Esophagus squamous epithelium (tissue), 5 donors: Measurements from ENCODE around the gene RET. TPM values are rescaled to one million over a fixed set of nuclear protein-coding genes. Genes with fewer than 3 reads are reported as not detected.

ENCODE experiments used
- DNase-seq: peaks from one replicate; lab custom pipeline; 2025; lab: John Stamatoyannopoulos, UW
- H3K27ac ChIP-seq, 4 donors: fragments of 200-600 bp; sonication (generic); one replicate each; pipeline ENCODE4 v1.5.1; 2016 to 2019; ENCODE audit warnings: mild to moderate bottlenecking in 1 of 4
- H3K27me3 ChIP-seq, 4 donors: fragments of 200-600 bp; sonication (generic); 1 replicate in 3 of 4; 2 replicates in 1 of 4; pipeline versions ENCODE4 v1.5.1 to v1.6.0; 2017 to 2021; ENCODE audit warnings: antibody characterized with exemption in 1 of 4
- H3K36me3 ChIP-seq, 3 donors: fragments of 200-600 bp; sonication (generic); one replicate each; pipeline ENCODE4 v1.5.1; 2016 to 2019
- H3K4me1 ChIP-seq, 3 donors: fragments of 200-600 bp; sonication (generic); one replicate each; pipeline ENCODE4 v1.5.1; 2017 to 2019
- H3K4me3 ChIP-seq, 4 donors: fragments of 200-600 bp; sonication (generic); 1 replicate in 3 of 4; 2 replicates in 1 of 4; pipeline ENCODE4 v1.5.1; 2016 to 2019; ENCODE audit warnings: mild to moderate bottlenecking in 2 of 4, moderate library complexity in 1 of 4
- H3K9me3 ChIP-seq, 3 donors: fragments of 200-600 bp; sonication (generic); one replicate each; pipeline ENCODE4 v1.5.1; 2016 to 2019
- CTCF ChIP-seq, 6 experiments: fragments of 450-650 bp in 4 of 6; fragments of 200-600 bp in 2 of 6; sonication (generic) in 2 of 6; IDR thresholded peaks; one replicate each; pipeline ENCODE4 v1.5.1; 2016 to 2019; ENCODE audit warnings: antibody characterized with exemption in 6 of 6, mild to moderate bottlenecking in 4 of 6, moderate library complexity in 4 of 6
- POLR2A ChIP-seq, 4 donors: fragments of 450-650 bp; IDR thresholded peaks; one replicate each; pipeline ENCODE4 v1.6.1; 2017; ENCODE audit warnings: antibody characterized with exemption in 4 of 4, mild to moderate bottlenecking in 4 of 4, moderate library complexity in 3 of 4
- WGBS, 2 donors: methylation state at CpG; one replicate each; pipeline ENCODE4 v1.1.5; 2018; 5-methylcytosine and 5-hydroxymethylcytosine counted together
- intact Hi-C: fragments of 100-400 bp; cut with DNase I; formaldehyde crosslinking; loops from one replicate; pipeline ENCODE4 v1.15.0; 2022
- total RNA-seq, 4 donors: library from RNA; depleted of rRNA; stranded (reverse); fragments of >200 nt; gene quantifications; one replicate each; pipeline ENCODE4 v1.1.0, GENCODE V29; 2016
- donor health status: DM: yes; HTN: yes; CAD: no.

Gene RET
- total RNA-seq, 4 donors from 2014 or later, result 0.04 to 0.19 (median 0.11) TPM

- TF ChIP-seq CTCF (IDR thresholded peaks at IDR 0.05), result no peak
- no peak for TF ChIP-seq POLR2A (IDR thresholded peaks at IDR 0.05)
- H3K4me1 ChIP-seq, result no peaks in the 10 kb centered on the region
- no peaks in the 10 kb centered on the region for H3K9me3 ChIP-seq
- no peak for DNase-seq
- H3K4me3 ChIP-seq, result no peak overlapping the region
- WGBS, 2 donors, result 50 to 93% methylated on average over 2 to 5 of the region's 14 CpGs
- intact Hi-C loops, result no loop called here
- H3K27me3 ChIP-seq, result peaks cover 0 to 15% (median 0%) of the 10 kb centered on the region in 4 donors
- no peak overlapping the region for H3K27ac ChIP-seq
- H3K36me3 ChIP-seq, result no peaks in the 10 kb centered on the region
Observed at GRCh38 chr10:43044961-43045621, 31.8 kb upstream of the RET start.

- Histone ChIP-seq H3K4me1 (no peaks in the 10 kb centered on the region), H3K4me3 (no peak overlapping the region), H3K27me3 (peaks cover 0 to 15% (median 0%) of the 10 kb centered on the region in 4 donors), H3K36me3 (no peaks in the 10 kb centered on the region), H3K27ac (no peak overlapping the region), H3K9me3 (no peaks in the 10 kb centered on the region)
- intact Hi-C loops, result no loop called here
- DNase-seq, result no peak
- no peak for TF ChIP-seq POLR2A (IDR thresholded peaks at IDR 0.05)
- TF ChIP-seq CTCF (IDR thresholded peaks at IDR 0.05), result no peak
- WGBS, 2 donors, result 56% methylated on average over 3 of the region's 11 CpGs; no CpG with 5 or more reads in 1 of the 2 donors
Observed at GRCh38 chr10:43045631-43046287, 31.1 kb upstream of the RET start.

- WGBS, 2 donors, result 79% methylated on average over 3 to 8 of the region's 14 CpGs
- intact Hi-C loops, result no loop called here
- TF ChIP-seq POLR2A (IDR thresholded peaks at IDR 0.05) (no peak), CTCF (IDR thresholded peaks at IDR 0.05) (no peak)
- no peak overlapping the region for H3K27ac ChIP-seq
- H3K36me3 ChIP-seq, result no peaks in the 10 kb centered on the region
- no peaks in the 10 kb centered on the region for H3K9me3 ChIP-seq
- no peaks in the 10 kb centered on the region for H3K4me1 ChIP-seq
- no peak for DNase-seq
- H3K27me3 ChIP-seq, result peaks cover 0 to 15% (median 0%) of the 10 kb centered on the region in 4 donors
- no peak overlapping the region for H3K4me3 ChIP-seq
Observed at GRCh38 chr10:43046288-43046991, 30.4 kb upstream of the RET start.

GRCh38 chr10:43047288-43047970, 29.4 kb upstream of the RET start:
- WGBS, 2 donors, result 76 to 85% methylated on average over 8 of the region's 8 CpGs
- Histone ChIP-seq H3K36me3 (no peaks in the 10 kb centered on the region), H3K27ac (no peak overlapping the region), H3K4me3 (no peak overlapping the region), H3K27me3 (peaks cover 0 to 15% (median 0%) of the 10 kb centered on the region in 4 donors), H3K4me1 (no peaks in the 10 kb centered on the region), H3K9me3 (no peaks in the 10 kb centered on the region)
- TF ChIP-seq CTCF (IDR thresholded peaks at IDR 0.05) (no peak), POLR2A (IDR thresholded peaks at IDR 0.05) (no peak)
- intact Hi-C loops, result no loop called here
- no peak for DNase-seq
